Stimulated activated CD4-positive, alpha-beta T cell treated with anti-CD3 and anti-CD28 coated beads, Interleukin-4, amount 100 ng/mL, for 4 hours (primary cell): ENCODE data around the gene TRIO.

Experiments
- DNase-seq, 2 experiments: peaks; one replicate each; pipeline ENCODE4 v3.0.0-alpha.2; 2020

TRIO gene

GRCh38 chr5:14250748-14251701 is 107.9 kb downstream of the TRIO start:
- DNase-seq: no peak

- no peak for DNase-seq
These were observed 108.6 kb downstream of the TRIO start for GRCh38 chr5:14251733-14252132.

- DNase-seq: no peak
These were observed 109.7 kb downstream of the TRIO start for GRCh38 chr5:14252793-14253192.

GRCh38 chr5:14254686-14255085 is 111.5 kb downstream of the TRIO start:
- no peak for DNase-seq

- DNase-seq: no peak
These were observed 113.0 kb downstream of the TRIO start for GRCh38 chr5:14256026-14256690.

GRCh38 chr5:14256756-14257393 is 113.7 kb downstream of the TRIO start:
- DNase-seq: no peak

GRCh38 chr5:14257995-14258403 is 114.9 kb downstream of the TRIO start:
- DNase-seq: no peak

- no peak for DNase-seq
These were observed 115.7 kb downstream of the TRIO start for GRCh38 chr5:14258840-14259239.

- DNase-seq: no peak
These were observed 117.5 kb downstream of the TRIO start for GRCh38 chr5:14260637-14261036.

- no peak for DNase-seq
These were observed 118.1 kb downstream of the TRIO start for GRCh38 chr5:14261235-14261634.

- no peak for DNase-seq
These were observed 118.9 kb downstream of the TRIO start for GRCh38 chr5:14261856-14262611.

- DNase-seq: no peak
These were observed 120.0 kb downstream of the TRIO start for GRCh38 chr5:14263113-14263512.

- DNase-seq: no peak
These were observed 120.6 kb downstream of the TRIO start for GRCh38 chr5:14263699-14264098.

- peak; percentile 70 for DNase-seq
These were observed 121.6 kb downstream of the TRIO start for GRCh38 chr5:14264605-14265316.

- DNase-seq: no peak
These were observed 122.4 kb downstream of the TRIO start for GRCh38 chr5:14265570-14265969.

- DNase-seq: no peak
These were observed 123.0 kb downstream of the TRIO start for GRCh38 chr5:14266171-14266570.

- no peak for DNase-seq
These were observed 123.5 kb downstream of the TRIO start for GRCh38 chr5:14266686-14267085.

- DNase-seq: no peak
These were observed 124.2 kb downstream of the TRIO start for GRCh38 chr5:14267166-14267838.

GRCh38 chr5:14267991-14268708 is 125.0 kb downstream of the TRIO start:
- no peak for DNase-seq

GRCh38 chr5:14268738-14269137 is 125.6 kb downstream of the TRIO start:
- no peak for DNase-seq

- DNase-seq: no peak
These were observed 126.3 kb downstream of the TRIO start for GRCh38 chr5:14269395-14269794.
